ENCODE results near the gene TMC6. TPM values are rescaled to one million over a fixed set of nuclear protein-coding genes. Genes with fewer than 3 reads are reported as not detected.

Gene TMC6
- total and polyA plus RNA-seq, 2 of the 4 experiments (the other 2 are of a cell fraction) = 0.19 TPM; not detected in 1

DNA sequence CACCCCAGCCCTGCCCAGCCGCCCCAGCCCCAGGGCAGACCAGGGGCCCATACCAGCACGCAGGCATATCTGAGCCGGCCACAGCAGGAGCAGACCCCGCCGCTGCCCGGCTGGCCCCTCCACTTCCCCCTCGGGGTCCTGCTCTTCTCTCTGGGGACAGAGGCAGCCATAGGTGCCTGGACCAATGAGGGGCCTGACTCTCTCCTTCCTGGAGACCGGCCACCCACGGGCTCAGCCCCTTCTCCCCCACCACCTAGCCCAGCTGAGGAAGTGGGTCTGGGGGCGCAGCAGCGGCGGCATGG, 3.8 kb downstream of the TMC6 start:
- no peaks in the 10 kb centered on the region for H3K9me3 ChIP-seq (ENCODE audit: control insufficient read depth, insufficient read depth, low read length)
- peaks cover 31% of the 10 kb centered on the region for H3K27me3 ChIP-seq (ENCODE audit: control insufficient read depth, insufficient read depth, low read length)
- H3K4me1 ChIP-seq (ENCODE audit: control insufficient read depth, insufficient read depth, low read length) = peaks cover 2% of the 10 kb centered on the region; the same call in 1 of the 2 replicates
- H3K27ac ChIP-seq (ENCODE audit: insufficient read depth, low read length) = no peak overlapping the region
- H3K9ac ChIP-seq (ENCODE audit: low read depth, low read length) = no peak overlapping the region
- in situ Hi-C loops (cut with MboI; ENCODE audit: low sequenced_read_pairs) = no loop called here
- no peak overlapping the region for H2BK120ac ChIP-seq (ENCODE audit: low read depth, low read length)
- no peak for ATAC-seq (ENCODE audit: low read depth)
- no peak overlapping the region for H2BK15ac ChIP-seq (ENCODE audit: low read depth, low read length)
- dilution Hi-C loops (cut with HindIII; ENCODE audit: low sequenced_read_pairs, unreplicated experiment) = no loop called here
- H2BK5ac ChIP-seq (ENCODE audit: low read depth, low read length, poor library complexity, severe bottlenecking) = no peak overlapping the region
- H3K14ac ChIP-seq (replicated peaks; ENCODE audit: low read depth, low read length) = no peak overlapping the region
- no peak overlapping the region for H4K5ac ChIP-seq (ENCODE audit: low read depth, low read length)
- no peak overlapping the region for H2BK20ac ChIP-seq (ENCODE audit: low read depth, low read length)
- no TSS peak for BruUV-seq (replicated peaks)
- DNase-seq = no peak
- no peaks in the 10 kb centered on the region for H3K36me3 ChIP-seq (ENCODE audit: control insufficient read depth, insufficient read depth, low read length)
- no peak overlapping the region for H3K4me3 ChIP-seq (ENCODE audit: insufficient read depth, low read depth, low read length)
- H3K79me1 ChIP-seq (ENCODE audit: low read depth in 1 of 2, low read length in 2 of 2) = no peaks in the 10 kb centered on the region
- no peak overlapping the region for H4K8ac ChIP-seq (ENCODE audit: low read depth in 2 of 2, low read length in 2 of 2)
- H2AK5ac ChIP-seq (ENCODE audit: low read depth, low read length) = no peak overlapping the region
- CTCF ChIA-PET = no interaction called here
- no peak overlapping the region for H3K4me2 ChIP-seq (ENCODE audit: low read depth, low read length)
- no peaks in the 10 kb centered on the region for H3K9me1 ChIP-seq (ENCODE audit: insufficient read depth, low read length)
- H3K23ac ChIP-seq (ENCODE audit: low read depth, low read length) = no peak overlapping the region
- H4K91ac ChIP-seq (ENCODE audit: insufficient read depth, low read depth, low read length) = no peak overlapping the region
- no peak overlapping the region for H3K4ac ChIP-seq (ENCODE audit: low read depth, low read length)
- H4K20me1 ChIP-seq (ENCODE audit: insufficient read depth, low read length) = no peaks in the 10 kb centered on the region
- no peak overlapping the region for H2AFZ ChIP-seq (replicated peaks; ENCODE audit: low read length, poor library complexity)
- POLR2A ChIA-PET (ENCODE audit: unreplicated experiment) = no interaction called here
- TF ChIP-seq SMC3 (IDR thresholded peaks at IDR 0.05; ENCODE audit: low read depth, low read length) (no peak), POLR2A (IDR thresholded peaks at IDR 0.05; ENCODE audit: low read depth, low read length) (no peak), MAFK (IDR thresholded peaks at IDR 0.05; ENCODE audit: low read depth, low read length) (no peak), RCOR1 (IDR thresholded peaks at IDR 0.05; ENCODE audit: insufficient replicate concordance, low read length) (no peak), NFE2L2 (IDR thresholded peaks at IDR 0.05; ENCODE audit: low read depth, low read length) (no peak), RAD21 (IDR thresholded peaks at IDR 0.05; ENCODE audit: low read length) (no peak), BHLHE40 (IDR thresholded peaks at IDR 0.05; ENCODE audit: low read depth, low read length) (no peak), CHD1 (IDR thresholded peaks at IDR 0.05; ENCODE audit: low read depth, low read length) (no peak), MXI1 (IDR thresholded peaks at IDR 0.05; ENCODE audit: borderline replicate concordance, low read depth, low read length) (no peak), MAZ (IDR thresholded peaks at IDR 0.05; ENCODE audit: borderline replicate concordance, low read depth, low read length) (no peak), CEBPB (IDR thresholded peaks at IDR 0.05; ENCODE audit: low read depth, low read length) (no peak), FOS (IDR thresholded peaks at IDR 0.05; ENCODE audit: low read depth, low read length) (no peak), RFX5 (IDR thresholded peaks at IDR 0.05; ENCODE audit: low read depth, low read length) (no peak)
- TF ChIP-seq, protein P1, sequence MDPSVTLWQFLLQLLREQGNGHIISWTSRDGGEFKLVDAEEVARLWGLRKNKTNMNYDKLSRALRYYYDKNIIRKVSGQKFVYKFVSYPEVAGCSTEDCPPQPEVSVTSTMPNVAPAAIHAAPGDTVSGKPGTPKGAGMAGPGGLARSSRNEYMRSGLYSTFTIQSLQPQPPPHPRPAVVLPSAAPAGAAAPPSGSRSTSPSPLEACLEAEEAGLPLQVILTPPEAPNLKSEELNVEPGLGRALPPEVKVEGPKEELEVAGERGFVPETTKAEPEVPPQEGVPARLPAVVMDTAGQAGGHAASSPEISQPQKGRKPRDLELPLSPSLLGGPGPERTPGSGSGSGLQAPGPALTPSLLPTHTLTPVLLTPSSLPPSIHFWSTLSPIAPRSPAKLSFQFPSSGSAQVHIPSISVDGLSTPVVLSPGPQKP (IDR thresholded peaks at IDR 0.05; ENCODE audit: borderline replicate concordance, low read depth, low read length) = no peak
- TF ChIP-seq, protein P2, sequence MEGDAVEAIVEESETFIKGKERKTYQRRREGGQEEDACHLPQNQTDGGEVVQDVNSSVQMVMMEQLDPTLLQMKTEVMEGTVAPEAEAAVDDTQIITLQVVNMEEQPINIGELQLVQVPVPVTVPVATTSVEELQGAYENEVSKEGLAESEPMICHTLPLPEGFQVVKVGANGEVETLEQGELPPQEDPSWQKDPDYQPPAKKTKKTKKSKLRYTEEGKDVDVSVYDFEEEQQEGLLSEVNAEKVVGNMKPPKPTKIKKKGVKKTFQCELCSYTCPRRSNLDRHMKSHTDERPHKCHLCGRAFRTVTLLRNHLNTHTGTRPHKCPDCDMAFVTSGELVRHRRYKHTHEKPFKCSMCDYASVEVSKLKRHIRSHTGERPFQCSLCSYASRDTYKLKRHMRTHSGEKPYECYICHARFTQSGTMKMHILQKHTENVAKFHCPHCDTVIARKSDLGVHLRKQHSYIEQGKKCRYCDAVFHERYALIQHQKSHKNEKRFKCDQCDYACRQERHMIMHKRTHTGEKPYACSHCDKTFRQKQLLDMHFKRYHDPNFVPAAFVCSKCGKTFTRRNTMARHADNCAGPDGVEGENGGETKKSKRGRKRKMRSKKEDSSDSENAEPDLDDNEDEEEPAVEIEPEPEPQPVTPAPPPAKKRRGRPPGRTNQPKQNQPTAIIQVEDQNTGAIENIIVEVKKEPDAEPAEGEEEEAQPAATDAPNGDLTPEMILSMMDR (conservative IDR thresholded peaks at IDR 0.05; ENCODE audit: low read depth, low read length) = no peak
- TF ChIP-seq, protein P3, sequence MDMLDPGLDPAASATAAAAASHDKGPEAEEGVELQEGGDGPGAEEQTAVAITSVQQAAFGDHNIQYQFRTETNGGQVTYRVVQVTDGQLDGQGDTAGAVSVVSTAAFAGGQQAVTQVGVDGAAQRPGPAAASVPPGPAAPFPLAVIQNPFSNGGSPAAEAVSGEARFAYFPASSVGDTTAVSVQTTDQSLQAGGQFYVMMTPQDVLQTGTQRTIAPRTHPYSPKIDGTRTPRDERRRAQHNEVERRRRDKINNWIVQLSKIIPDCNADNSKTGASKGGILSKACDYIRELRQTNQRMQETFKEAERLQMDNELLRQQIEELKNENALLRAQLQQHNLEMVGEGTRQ (IDR thresholded peaks at IDR 0.05; ENCODE audit: low read depth, low read length) = no peak
- H3K18ac ChIP-seq (ENCODE audit: low read depth, low read length) = no peak overlapping the region
- intact Hi-C loops (cut with micrococcal nuclease) = no loop called here
- no peak overlapping the region for H2AK9ac ChIP-seq (replicated peaks; ENCODE audit: low read depth, low read length, poor library complexity)
- no peak overlapping the region for H3K56ac ChIP-seq (ENCODE audit: extremely low read depth, insufficient read depth, low read length)
- WGBS, 2 experiments (ENCODE audit: extremely low coverage in 2 of 2, insufficient read length in 1 of 2) = 75% methylated on average over 7 of the region's 12 CpGs; no CpG with 5 or more reads in 1 of the 2 experiments

Data from IMR-90 (cell line).